HEK293T (cell line): ENCODE data around the gene USPL1.

Experiments
- CTCF ChIA-PET: fragments of 350-600 bp; formaldehyde crosslinking; extraction: SDS; loops from one replicate; lab custom pipeline; 2021; ENCODE audit warnings: antibody characterized with exemption, inconsistent platforms; lab: Yijun Ruan, JAX
- POLR2A ChIA-PET: fragments of 350-600 bp; formaldehyde crosslinking; extraction: SDS; loops from one replicate; lab custom pipeline; 2020; ENCODE audit warnings: antibody characterized with exemption, inconsistent platforms; lab: Yijun Ruan, JAX
- DNase-seq: peaks from one replicate; pipeline ENCODE4 v3.0.0; 2012; ENCODE audit warnings: mixed read lengths; ENCODE audit errors: extremely low spot score
- ARNT ChIP-seq: fragments of 450-650 bp; IDR thresholded peaks from 2 replicates; pipeline ENCODE4 v1.6.1; 2017; ENCODE audit warnings: mild to moderate bottlenecking
- BHLHE40 ChIP-seq: fragments of 450-650 bp; IDR thresholded peaks from 2 replicates; pipeline ENCODE4 v1.6.1; 2016; ENCODE audit warnings: mild to moderate bottlenecking, moderate library complexity, borderline replicate concordance
- CTBP1 ChIP-seq: fragments of 450-650 bp; IDR thresholded peaks from 2 replicates; pipeline ENCODE4 v1.6.1; 2016; ENCODE audit warnings: borderline replicate concordance
- ELF4 ChIP-seq: fragments of 450-650 bp; IDR thresholded peaks from 2 replicates; pipeline ENCODE4 v1.6.1; 2017; ENCODE audit warnings: antibody characterized with exemption
- FOXA1 ChIP-seq: fragments of 450-650 bp; IDR thresholded peaks from 2 replicates; pipeline ENCODE4 v1.6.1; 2016; ENCODE audit warnings: mild to moderate bottlenecking
- FOXK2 ChIP-seq: fragments of 450-650 bp; IDR thresholded peaks from 2 replicates; pipeline ENCODE4 v1.6.1; 2016; ENCODE audit warnings: mild to moderate bottlenecking
- FOXM1 ChIP-seq: fragments of 450-650 bp; IDR thresholded peaks from 2 replicates; pipeline ENCODE4 v1.6.1; 2017; ENCODE audit warnings: mild to moderate bottlenecking, borderline replicate concordance
- HDGF ChIP-seq: fragments of 450-650 bp; IDR thresholded peaks from 2 replicates; pipeline ENCODE4 v1.6.1; 2017; ENCODE audit warnings: antibody characterized with exemption, borderline replicate concordance
- L3MBTL2 ChIP-seq: fragments of 450-650 bp; conservative IDR thresholded peaks from 2 replicates; pipeline ENCODE4 v1.6.1; 2016; ENCODE audit warnings: mild to moderate bottlenecking
- LEF1 ChIP-seq: fragments of 450-650 bp; IDR thresholded peaks from 2 replicates; pipeline ENCODE4 v1.6.1; 2017; ENCODE audit warnings: mild to moderate bottlenecking, borderline replicate concordance
- NFRKB ChIP-seq: fragments of 450-650 bp; IDR thresholded peaks from 2 replicates; pipeline ENCODE4 v1.6.1; 2016; ENCODE audit warnings: mild to moderate bottlenecking, moderate library complexity
- PKNOX1 ChIP-seq: fragments of 450-650 bp; IDR thresholded peaks from 2 replicates; pipeline ENCODE4 v1.6.1; 2016
- SP1 ChIP-seq: fragments of 450-650 bp; IDR thresholded peaks from 2 replicates; pipeline ENCODE4 v1.6.1; 2017
- SUZ12 ChIP-seq: fragments of 450-650 bp; IDR thresholded peaks from 2 replicates; pipeline ENCODE4 v1.6.1; 2016; ENCODE audit warnings: mild to moderate bottlenecking
- TARDBP ChIP-seq: fragments of 450-650 bp; IDR thresholded peaks from 2 replicates; pipeline ENCODE4 v1.6.1; 2016
- ZNF384 ChIP-seq: fragments of 450-650 bp; IDR thresholded peaks from 2 replicates; pipeline ENCODE4 v1.6.1; 2016

Gene USPL1

GRCh38 chr13:30610311-30610710, 7.4 kb upstream of the USPL1 start:
- no peak for DNase-seq
- ChIA-PET POLR2A (no interaction called here), CTCF (no interaction called here)
- TF ChIP-seq HDGF, result no peak
- TF ChIP-seq SUZ12, result no peak
- TF ChIP-seq CTBP1, result no peak
- TF ChIP-seq L3MBTL2, result no peak
- TF ChIP-seq BHLHE40, result no peak
- no peak for TF ChIP-seq PKNOX1
- TF ChIP-seq TARDBP, result no peak
- no peak for TF ChIP-seq FOXK2
- no peak for TF ChIP-seq NFRKB
- no peak for TF ChIP-seq LEF1
- no peak for TF ChIP-seq FOXM1
- no peak for TF ChIP-seq SP1
- TF ChIP-seq ZNF384, result no peak

GRCh38 chr13:30615481-30615865, 2.2 kb upstream of the USPL1 start:
- POLR2A ChIA-PET, result interaction anchor here (1.0 kb wide), 1 partner anchor 11 kb away, joined by 5 read pairs; no protein-coding TSS in a partner anchor
- no peak for DNase-seq
- TF ChIP-seq NFRKB (no peak), BHLHE40 (no peak), FOXK2 (no peak), HDGF (no peak), ZNF384 (no peak), SUZ12 (no peak), ARNT (no peak), FOXA1 (no peak), CTBP1 (no peak), PKNOX1 (no peak), FOXM1 (no peak), TARDBP (no peak), LEF1 (no peak)
- CTCF ChIA-PET, result interaction anchor here (0.6 kb wide), 1 partner anchor 954 kb away, joined by 9 read pairs; no protein-coding TSS in a partner anchor

GRCh38 chr13:30615866-30616541, 1.7 kb upstream of the USPL1 start:
- ChIA-PET CTCF (interaction anchor here (0.5 to 0.6 kb wide), 2 partner anchors 955 to 1328 kb away, joined by 3 to 9 read pairs; no protein-coding TSS in a partner anchor), POLR2A (interaction anchor here (1.0 to 2.1 kb wide), 2 partner anchors 12 to 150 kb away, joined by 5 to 10 read pairs; partner anchors contain the start of gene HMGB1)
- TF ChIP-seq ARNT (no peak), HDGF (no peak), FOXA1 (no peak), CTBP1 (no peak), TARDBP (no peak), BHLHE40 (no peak), LEF1 (no peak), FOXM1 (no peak), L3MBTL2 (no peak), ZNF384 (no peak), ELF4 (no peak), PKNOX1 (no peak), NFRKB (no peak), FOXK2 (no peak), SUZ12 (no peak), SP1 (no peak)
- DNase-seq, result no peak

- ChIA-PET CTCF (no interaction called here), POLR2A (interaction anchor here (0.7 to 2.1 kb wide), 5 partner anchors 13 to 176 kb away, joined by 3 to 10 read pairs (median 6); partner anchors contain the start of gene HMGB1)
- peak; percentile 51 for DNase-seq
- TF ChIP-seq SUZ12, result no peak
- TF ChIP-seq NFRKB, result no peak
- no peak for TF ChIP-seq FOXA1
- no peak for TF ChIP-seq L3MBTL2
- TF ChIP-seq FOXM1, result no peak
- TF ChIP-seq ZNF384, result no peak
- TF ChIP-seq BHLHE40, result no peak
- no peak for TF ChIP-seq HDGF
- no peak for TF ChIP-seq SP1
- no peak for TF ChIP-seq ELF4
- no peak for TF ChIP-seq LEF1
- no peak for TF ChIP-seq FOXK2
- TF ChIP-seq ARNT, result no peak
- no peak for TF ChIP-seq CTBP1
- TF ChIP-seq PKNOX1, result no peak
- no peak for TF ChIP-seq TARDBP
These were observed 799 bp upstream of the USPL1 start for GRCh38 chr13:30616927-30617314.
